Kidney (tissue), 14 donors: ENCODE data around the gene KCTD19. TPM values are rescaled to one million over a fixed set of nuclear protein-coding genes. Genes with fewer than 3 reads are reported as not detected.

Experiments
- DNase-seq, 5 donors: peaks; one replicate each; pipeline ENCODE4 v3.0.0-alpha.2; 2013 to 2020
- FAIRE-seq: peaks from 2 replicates; lab custom pipeline; 2012; peaks lifted over from hg19 to GRCh38; lab: Jason Lieb, UNC
- H3K27ac ChIP-seq, 2 donors: one replicate each; pipeline ENCODE4 v1.7.0; 2013; ENCODE audit warnings: low read depth in 2 of 2, low read length in 2 of 2, inconsistent platforms in 1 of 2
- H3K27me3 ChIP-seq: one replicate; pipeline ENCODE4 v1.7.1; 2013; ENCODE audit warnings: low read length, inconsistent platforms; ENCODE audit not compliant: control insufficient read depth, insufficient read depth
- H3K36me3 ChIP-seq, 3 donors: one replicate each; pipeline versions ENCODE4 v1.7.0 to v1.7.1; 2013; ENCODE audit warnings: low read length in 3 of 3, control low read depth in 1 of 3, inconsistent platforms in 1 of 3; ENCODE audit not compliant: insufficient read depth in 3 of 3, control insufficient read depth in 2 of 3
- H3K4me1 ChIP-seq, 3 donors: one replicate each; pipeline versions ENCODE4 v1.7.0 to v1.7.1; 2013; ENCODE audit warnings: low read length in 3 of 3, inconsistent platforms in 1 of 3, low read depth in 1 of 3; ENCODE audit not compliant: control insufficient read depth in 2 of 3, insufficient read depth in 2 of 3
- H3K4me3 ChIP-seq, 3 donors: one replicate each; pipeline versions ENCODE4 v1.7.0 to v1.8.1; 2013; ENCODE audit warnings: low read length in 3 of 3, control low read depth in 1 of 3, inconsistent platforms in 1 of 3
- H3K9ac ChIP-seq, 3 donors: one replicate each; pipeline versions ENCODE4 v1.7.0 to v1.7.1; 2013; ENCODE audit warnings: low read length in 3 of 3, control low read depth in 1 of 3, inconsistent platforms in 1 of 3
- H3K9me3 ChIP-seq, 3 donors: one replicate each; pipeline versions ENCODE4 v1.7.0 to v1.7.1; 2013; ENCODE audit warnings: low read length in 3 of 3, control low read depth in 1 of 3, inconsistent platforms in 1 of 3; ENCODE audit not compliant: control insufficient read depth in 2 of 3, insufficient read depth in 1 of 3
- intact Hi-C: fragments of 100-400 bp; cut with DNase I; formaldehyde crosslinking; loops from one replicate; pipeline ENCODE4 v1.11.1; 2022
- polyA plus RNA-seq: library from polyadenylated mRNA; stranded (reverse); fragments of 350-450 nt; fragmentation: Illumina TruSeq; extraction: RNeasy Lipid Tissue Mini Kit (QIAGEN cat#74804); gene quantifications from one replicate; pipeline ENCODE4 v1.2.3, GENCODE V29; 2014; ENCODE audit warnings: low read depth, low replicate concordance; ENCODE audit not compliant: insufficient read depth
- total RNA-seq: library from RNA; stranded (reverse); fragmentation: NEBNext Ultra II Directional; extraction: Animal tissue kit (Norgen Biotek cat#: 25700); gene quantifications from one replicate; pipeline ENCODE4 v1.2.1, GENCODE V29; 2021
- TF ChIP-seq, protein P1 (sequence below): IDR thresholded peaks from 3 replicates; pipeline ENCODE4 v1.5.1; 2012; ENCODE audit warnings: mild to moderate bottlenecking, moderate library complexity, borderline replicate concordance; ENCODE audit not compliant: insufficient read depth; ENCODE audit errors: extremely low read depth
- donor health status: control.
- donor health status: control.
- donor health status: control.
- donor health status: control.
- donor health status: control.
- donor health status: DM: yes; HTN: yes; CAD: no.
- donor health status: Normal renal cell carcinoma (clear cell type).

Gene KCTD19
- total and polyA plus RNA-seq, 2 donors from 2014 or later, result 0.31 TPM; not detected in 1

DNA sequence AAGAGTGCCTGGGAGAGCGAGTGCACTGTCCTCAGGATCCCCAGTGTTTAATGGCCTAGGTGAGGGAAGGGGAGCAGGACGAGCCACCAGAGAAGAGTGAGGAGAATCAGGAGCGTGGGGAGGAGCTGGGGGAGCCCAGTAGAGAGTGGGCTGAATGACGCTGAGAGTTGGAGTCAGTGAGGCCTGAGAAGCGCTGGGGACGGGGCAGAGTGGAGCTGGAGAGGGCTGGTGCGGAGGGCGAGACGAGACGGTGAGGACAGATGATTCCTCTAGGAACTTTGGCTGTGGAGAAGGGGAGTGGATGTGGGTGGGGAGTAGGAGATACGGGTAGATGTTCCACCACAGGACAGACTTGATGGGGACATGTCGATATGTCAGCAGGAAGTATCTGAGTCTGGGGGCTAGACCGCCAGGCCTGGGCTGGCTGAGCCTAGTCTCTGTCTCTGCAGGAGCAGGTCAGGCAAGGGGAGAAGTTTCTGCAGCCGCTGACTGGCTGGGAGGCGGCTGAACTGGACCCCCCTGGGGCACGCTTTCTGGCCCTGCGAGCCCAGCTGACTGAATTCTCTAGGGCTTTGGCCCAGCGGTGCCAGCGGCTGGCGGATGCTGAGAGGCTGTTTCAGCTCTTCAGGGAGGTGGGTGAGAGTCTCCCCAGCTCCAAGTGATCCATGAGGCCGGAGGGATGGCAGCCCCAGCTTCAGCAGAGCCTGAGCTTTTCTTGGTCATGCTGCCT lies 42.5 kb downstream of the KCTD19 start:
- no peaks in the 10 kb centered on the region for H3K4me1 ChIP-seq
- intact Hi-C loops, result no loop called here
- TF ChIP-seq, protein P1, sequence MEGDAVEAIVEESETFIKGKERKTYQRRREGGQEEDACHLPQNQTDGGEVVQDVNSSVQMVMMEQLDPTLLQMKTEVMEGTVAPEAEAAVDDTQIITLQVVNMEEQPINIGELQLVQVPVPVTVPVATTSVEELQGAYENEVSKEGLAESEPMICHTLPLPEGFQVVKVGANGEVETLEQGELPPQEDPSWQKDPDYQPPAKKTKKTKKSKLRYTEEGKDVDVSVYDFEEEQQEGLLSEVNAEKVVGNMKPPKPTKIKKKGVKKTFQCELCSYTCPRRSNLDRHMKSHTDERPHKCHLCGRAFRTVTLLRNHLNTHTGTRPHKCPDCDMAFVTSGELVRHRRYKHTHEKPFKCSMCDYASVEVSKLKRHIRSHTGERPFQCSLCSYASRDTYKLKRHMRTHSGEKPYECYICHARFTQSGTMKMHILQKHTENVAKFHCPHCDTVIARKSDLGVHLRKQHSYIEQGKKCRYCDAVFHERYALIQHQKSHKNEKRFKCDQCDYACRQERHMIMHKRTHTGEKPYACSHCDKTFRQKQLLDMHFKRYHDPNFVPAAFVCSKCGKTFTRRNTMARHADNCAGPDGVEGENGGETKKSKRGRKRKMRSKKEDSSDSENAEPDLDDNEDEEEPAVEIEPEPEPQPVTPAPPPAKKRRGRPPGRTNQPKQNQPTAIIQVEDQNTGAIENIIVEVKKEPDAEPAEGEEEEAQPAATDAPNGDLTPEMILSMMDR, result no peak
- H3K36me3 ChIP-seq, result no peaks in the 10 kb centered on the region
- no peaks in the 10 kb centered on the region for H3K9me3 ChIP-seq
- FAIRE-seq (no peak), DNase-seq (no peak)
- no peaks in the 10 kb centered on the region for H3K27me3 ChIP-seq
- H3K9ac ChIP-seq, result no peak overlapping the region
- H3K4me3 ChIP-seq, result no peak overlapping the region
- H3K27ac ChIP-seq, result no peak overlapping the region

GRCh38 chr16:67283039-67283825 lies 43.3 kb downstream of the KCTD19 start:
- no peak overlapping the region for H3K4me3 ChIP-seq
- no peak overlapping the region for H3K27ac ChIP-seq
- TF ChIP-seq, protein P1, result no peak
- H3K9ac ChIP-seq, result no peak overlapping the region
- FAIRE-seq (no peak), DNase-seq (no peak)
- no peaks in the 10 kb centered on the region for H3K36me3 ChIP-seq
- H3K4me1 ChIP-seq, result peaks cover 0 to 2% (median 0%) of the 10 kb centered on the region in 3 donors
- intact Hi-C loops, result no loop called here
- H3K27me3 ChIP-seq, result no peaks in the 10 kb centered on the region
- H3K9me3 ChIP-seq, result no peaks in the 10 kb centered on the region

DNA sequence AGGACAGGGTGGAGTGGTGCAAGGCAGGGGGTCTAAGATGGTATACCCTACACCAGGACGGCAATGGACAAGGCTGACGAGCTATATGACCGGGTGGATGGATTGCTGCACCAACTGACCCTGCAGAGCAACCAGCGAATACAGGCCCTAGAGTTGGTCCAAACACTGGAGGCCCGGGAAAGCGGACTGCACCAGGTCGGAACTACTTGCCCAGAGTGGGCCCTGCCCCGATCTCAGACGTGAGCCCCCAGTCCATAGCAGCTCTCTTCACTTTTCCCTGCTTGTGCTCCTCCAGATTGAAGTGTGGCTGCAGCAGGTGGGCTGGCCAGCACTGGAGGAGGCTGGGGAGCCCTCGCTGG lies 44.1 kb downstream of the KCTD19 start:
- Histone ChIP-seq H3K4me1 (peaks cover 0 to 2% (median 0%) of the 10 kb centered on the region in 3 donors), H3K9ac (no peak overlapping the region), H3K9me3 (no peaks in the 10 kb centered on the region), H3K27me3 (no peaks in the 10 kb centered on the region), H3K36me3 (no peaks in the 10 kb centered on the region), H3K27ac (no peak overlapping the region), H3K4me3 (no peak overlapping the region)
- intact Hi-C loops, result no loop called here
- no peak for FAIRE-seq
- DNase-seq, result no peak
- TF ChIP-seq, protein P1, result no peak
